HL-60 (cell line): ENCODE data around the gene KIRREL2.

Experiments
- CTCF ChIP-seq: IDR thresholded peaks from one replicate; pipeline ENCODE4 v1.5.1; 2011; ENCODE audit warnings: low read length, control low read depth, inconsistent platforms; ENCODE audit not compliant: insufficient read depth
- POLR2AphosphoS5 ChIP-seq: IDR thresholded peaks from 2 replicates; pipeline ENCODE4 v1.6.1; 2012; ENCODE audit warnings: low read depth
- REST ChIP-seq: IDR thresholded peaks from 2 replicates; pipeline ENCODE4 v1.6.1; 2012; ENCODE audit warnings: low read depth; ENCODE audit not compliant: insufficient replicate concordance

DNA sequence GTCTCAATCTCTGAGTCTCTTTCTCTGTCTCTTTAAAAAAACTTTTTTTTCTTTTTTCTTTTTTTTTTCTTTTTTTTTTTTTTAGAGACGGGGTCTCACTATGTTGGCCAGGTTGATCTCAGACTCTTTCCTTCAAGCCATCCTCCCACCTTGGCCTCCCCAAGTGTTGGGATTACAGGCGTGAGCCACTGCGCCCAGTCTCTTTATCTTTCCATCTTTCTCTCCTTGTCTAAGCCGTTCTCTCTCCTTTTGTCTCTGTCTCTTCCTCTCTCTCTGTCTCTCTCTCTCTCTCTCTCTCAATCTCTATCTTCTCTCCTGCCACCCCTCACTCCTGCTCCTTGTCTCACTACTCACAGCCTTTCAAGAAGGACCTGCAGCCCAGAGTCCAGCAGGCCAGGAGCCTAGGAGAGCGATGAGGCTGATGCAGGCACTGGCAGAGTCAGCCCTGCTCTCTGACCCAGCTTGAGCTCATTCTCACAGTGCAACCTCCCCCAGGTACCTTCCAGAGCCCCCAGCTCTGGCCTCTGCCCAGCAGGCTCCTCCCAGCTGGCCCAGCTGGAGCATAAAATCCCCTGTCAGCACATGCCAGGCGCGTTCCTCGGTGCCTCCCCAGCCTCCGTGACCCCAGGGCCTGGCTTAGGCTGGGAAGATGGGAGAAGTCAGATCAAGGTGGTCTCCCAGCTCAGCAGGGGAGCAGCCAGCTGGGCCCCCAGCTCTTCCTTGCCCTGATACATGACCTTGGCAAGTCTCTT is 4.5 kb upstream of the KIRREL2 start, which contains the start of gene NPHS1:
- TF ChIP-seq CTCF (no peak), REST (no peak), POLR2AphosphoS5 (no peak)
